ENCODE measurements around the gene AGO4.
A peak's percentile ranks its signal among the peaks of the same experiment; 100 is the strongest.

Gene AGO4

GRCh38 chr1:35835398-35835797 is 27.6 kb downstream of the AGO4 start:
- H3K36me3 ChIP-seq (ENCODE audit: insufficient read depth, low read length) = peaks cover 24% of the 10 kb centered on the region
- TF ChIP-seq EZH2 (IDR thresholded peaks at IDR 0.05) (no peak), POLR2AphosphoS5 (IDR thresholded peaks at IDR 0.05; ENCODE audit: borderline replicate concordance, low read depth, low read length) (no peak), FOXP2 (optimal IDR thresholded peaks at IDR 0.05; ENCODE audit: control extremely low read depth, extremely low read length, insufficient read depth) (no peak)
- H3K9ac ChIP-seq (ENCODE audit: insufficient read length) = no peak overlapping the region
- peak; percentile 18 for DNase-seq (ENCODE audit: low read depth, low spot score)
- H3K9me3 ChIP-seq (ENCODE audit: low read depth, low read length) = 0 out of 2 replicates have a peak, but pooled peaks cover 3% of the 10 kb centered on the region
- no peak overlapping the region for H3K4me3 ChIP-seq
- H3K27ac ChIP-seq = no peak overlapping the region

- Histone ChIP-seq H3K9me3 (ENCODE audit: low read depth, low read length) (0 out of 2 replicates have a peak, but pooled peaks cover 3% of the 10 kb centered on the region), H3K9ac (ENCODE audit: insufficient read length) (no peak overlapping the region), H3K27ac (no peak overlapping the region), H3K4me3 (no peak overlapping the region), H3K36me3 (ENCODE audit: insufficient read depth, low read length) (peaks cover 24% of the 10 kb centered on the region)
- DNase-seq (ENCODE audit: low read depth, low spot score) = no peak
- TF ChIP-seq POLR2AphosphoS5 (IDR thresholded peaks at IDR 0.05; ENCODE audit: borderline replicate concordance, low read depth, low read length) (no peak), EZH2 (IDR thresholded peaks at IDR 0.05) (no peak), FOXP2 (optimal IDR thresholded peaks at IDR 0.05; ENCODE audit: control extremely low read depth, extremely low read length, insufficient read depth) (no peak)
These were observed 28.9 kb downstream of the AGO4 start for GRCh38 chr1:35836734-35837133.

GRCh38 chr1:35838693-35839245 is 31.0 kb downstream of the AGO4 start:
- H3K4me3 ChIP-seq = no peak overlapping the region
- no peak for DNase-seq (ENCODE audit: low read depth, low spot score)
- no peak for TF ChIP-seq FOXP2 (optimal IDR thresholded peaks at IDR 0.05; ENCODE audit: control extremely low read depth, extremely low read length, insufficient read depth)
- H3K9ac ChIP-seq (ENCODE audit: insufficient read length) = no peak overlapping the region
- no peak overlapping the region for H3K27ac ChIP-seq
- peaks cover 24% of the 10 kb centered on the region for H3K36me3 ChIP-seq (ENCODE audit: insufficient read depth, low read length)
- H3K9me3 ChIP-seq (ENCODE audit: low read depth, low read length) = 0 out of 2 replicates have a peak, but pooled peaks cover 3% of the 10 kb centered on the region

- TF ChIP-seq POLR2AphosphoS5 (IDR thresholded peaks at IDR 0.05; ENCODE audit: borderline replicate concordance, low read depth, low read length) (no peak), FOXP2 (optimal IDR thresholded peaks at IDR 0.05; ENCODE audit: control extremely low read depth, extremely low read length, insufficient read depth) (no peak)
- no peak for DNase-seq (ENCODE audit: low read depth, low spot score)
- Histone ChIP-seq H3K9me3 (ENCODE audit: low read depth, low read length) (no peaks in the 10 kb centered on the region), H3K4me3 (no peak overlapping the region), H3K9ac (ENCODE audit: insufficient read length) (no peak overlapping the region), H3K36me3 (ENCODE audit: insufficient read depth, low read length) (no peaks in the 10 kb centered on the region; the same call in 1 of the 2 replicates), H3K27ac (no peak overlapping the region)
These were observed 37.0 kb downstream of the AGO4 start for GRCh38 chr1:35844826-35845225.

GRCh38 chr1:35845766-35846165 is 38.0 kb downstream of the AGO4 start:
- H3K36me3 ChIP-seq (ENCODE audit: insufficient read depth, low read length) = no peaks in the 10 kb centered on the region; the same call in 1 of the 2 replicates
- H3K27ac ChIP-seq = no peak overlapping the region
- TF ChIP-seq POLR2AphosphoS5 (IDR thresholded peaks at IDR 0.05; ENCODE audit: borderline replicate concordance, low read depth, low read length) = no peak
- TF ChIP-seq FOXP2 (optimal IDR thresholded peaks at IDR 0.05; ENCODE audit: control extremely low read depth, extremely low read length, insufficient read depth) = no peak
- no peak for TF ChIP-seq EZH2 (IDR thresholded peaks at IDR 0.05)
- H3K9ac ChIP-seq (ENCODE audit: insufficient read length) = no peak overlapping the region
- H3K9me3 ChIP-seq (ENCODE audit: low read depth, low read length) = no peaks in the 10 kb centered on the region
- no peak for DNase-seq (ENCODE audit: low read depth, low spot score)
- H3K4me3 ChIP-seq = no peak overlapping the region

- DNase-seq (ENCODE audit: low read depth, low spot score) = no peak
- H3K9ac ChIP-seq (ENCODE audit: insufficient read length) = no peak overlapping the region
- no peak overlapping the region for H3K4me3 ChIP-seq
- no peak overlapping the region for H3K27ac ChIP-seq
- H3K9me3 ChIP-seq (ENCODE audit: low read depth, low read length) = no peaks in the 10 kb centered on the region
- TF ChIP-seq FOXP2 (optimal IDR thresholded peaks at IDR 0.05; ENCODE audit: control extremely low read depth, extremely low read length, insufficient read depth) = no peak
- no peak for TF ChIP-seq POLR2AphosphoS5 (IDR thresholded peaks at IDR 0.05; ENCODE audit: borderline replicate concordance, low read depth, low read length)
- no peak for TF ChIP-seq EZH2 (IDR thresholded peaks at IDR 0.05)
- H3K36me3 ChIP-seq (ENCODE audit: insufficient read depth, low read length) = peaks cover 9% of the 10 kb centered on the region; the same call in 1 of the 2 replicates
These were observed 40.2 kb downstream of the AGO4 start for GRCh38 chr1:35847935-35848565.

GRCh38 chr1:35850051-35850450 is 42.2 kb downstream of the AGO4 start:
- Histone ChIP-seq H3K9ac (ENCODE audit: insufficient read length) (no peak overlapping the region), H3K27ac (no peak overlapping the region), H3K4me3 (no peak overlapping the region), H3K36me3 (ENCODE audit: insufficient read depth, low read length) (peaks cover 15% of the 10 kb centered on the region), H3K9me3 (ENCODE audit: low read depth, low read length) (no peaks in the 10 kb centered on the region)
- TF ChIP-seq EZH2 (IDR thresholded peaks at IDR 0.05) (no peak), FOXP2 (optimal IDR thresholded peaks at IDR 0.05; ENCODE audit: control extremely low read depth, extremely low read length, insufficient read depth) (no peak), POLR2AphosphoS5 (IDR thresholded peaks at IDR 0.05; ENCODE audit: borderline replicate concordance, low read depth, low read length) (no peak)
- DNase-seq (ENCODE audit: low read depth, low spot score) = no peak

- Histone ChIP-seq H3K36me3 (ENCODE audit: insufficient read depth, low read length) (peaks cover 15% of the 10 kb centered on the region), H3K9ac (ENCODE audit: insufficient read length) (no peak overlapping the region), H3K4me3 (no peak overlapping the region), H3K27ac (no peak overlapping the region), H3K9me3 (ENCODE audit: low read depth, low read length) (no peaks in the 10 kb centered on the region)
- no peak for DNase-seq (ENCODE audit: low read depth, low spot score)
- no peak for TF ChIP-seq FOXP2 (optimal IDR thresholded peaks at IDR 0.05; ENCODE audit: control extremely low read depth, extremely low read length, insufficient read depth)
These were observed 42.9 kb downstream of the AGO4 start for GRCh38 chr1:35850716-35851115.
